Stimulated activated CD8-positive, alpha-beta memory T cell treated with anti-CD3 and anti-CD28 coated beads, Interleukin-15, amount 100 ng/mL, for 48 hours (primary cell): ENCODE measurements around the gene CYP4F22.
"Not testable (repeated sequence)": the region's sequence is repeated elsewhere in the genome, so short reads cannot be mapped to it uniquely, and the experiment has no call there.

Experiments
- DNase-seq, 2 donors: peaks; one replicate each; pipeline ENCODE4 v3.0.0-alpha.2; 2020; ENCODE audit warnings: low read depth in 2 of 2

CYP4F22 gene

GRCh38 chr19:15508035-15508710 lies at the start of gene CYP4F22:
CYP4F22 (plus strand) TSS chr19:15508525; CDS start chr19:15525337, 16,812 bp downstream.
- no peak for DNase-seq

DNA sequence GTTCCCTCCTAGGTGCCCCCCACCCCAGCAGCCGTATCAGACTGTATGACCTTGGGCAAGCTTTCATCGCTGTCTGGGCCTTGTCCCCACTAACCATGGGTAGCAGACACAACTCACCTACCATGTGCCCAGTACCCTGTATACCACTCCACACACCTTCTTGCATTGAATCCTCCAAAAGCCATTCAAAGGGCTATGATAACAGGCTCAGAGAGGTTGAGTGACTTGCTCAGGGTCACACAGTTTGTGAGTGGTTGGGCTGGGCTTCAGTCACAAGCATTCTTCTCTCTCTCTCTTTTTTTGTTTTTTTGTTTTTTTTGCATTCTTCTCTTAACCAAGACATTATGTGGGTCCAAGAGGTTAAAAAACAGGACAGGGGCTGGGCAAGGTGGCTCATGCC lies 46.6 kb upstream of the CYP4F22 start:
- no peak for DNase-seq

DNA sequence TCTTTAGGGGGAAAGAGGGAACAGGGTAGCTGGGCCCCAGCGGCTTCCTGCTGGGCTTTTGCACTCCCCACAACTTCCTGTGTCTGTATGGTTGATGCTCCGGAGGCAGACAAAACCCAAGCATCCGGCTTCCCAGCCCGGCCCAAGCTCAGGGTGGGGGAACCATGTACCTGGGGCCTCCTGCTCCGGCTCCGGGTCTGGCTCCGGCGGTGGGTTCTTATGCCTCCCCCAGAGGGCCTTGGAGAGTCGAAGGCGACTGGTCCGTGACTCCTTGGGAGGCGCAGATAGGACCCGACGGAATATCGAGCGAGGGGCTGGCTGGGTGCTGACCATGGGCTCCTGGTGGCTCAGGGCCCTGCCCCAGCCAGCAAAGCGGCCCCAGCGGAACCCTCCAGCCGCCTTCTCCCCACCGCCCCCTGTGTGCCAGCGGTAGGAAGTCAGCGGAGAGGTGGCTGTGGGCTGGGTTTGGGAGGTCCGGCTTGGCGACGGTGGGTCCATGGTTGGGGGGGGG lies 44.4 kb upstream of the CYP4F22 start:
- DNase-seq: peak; percentile 62 to 68

DNA sequence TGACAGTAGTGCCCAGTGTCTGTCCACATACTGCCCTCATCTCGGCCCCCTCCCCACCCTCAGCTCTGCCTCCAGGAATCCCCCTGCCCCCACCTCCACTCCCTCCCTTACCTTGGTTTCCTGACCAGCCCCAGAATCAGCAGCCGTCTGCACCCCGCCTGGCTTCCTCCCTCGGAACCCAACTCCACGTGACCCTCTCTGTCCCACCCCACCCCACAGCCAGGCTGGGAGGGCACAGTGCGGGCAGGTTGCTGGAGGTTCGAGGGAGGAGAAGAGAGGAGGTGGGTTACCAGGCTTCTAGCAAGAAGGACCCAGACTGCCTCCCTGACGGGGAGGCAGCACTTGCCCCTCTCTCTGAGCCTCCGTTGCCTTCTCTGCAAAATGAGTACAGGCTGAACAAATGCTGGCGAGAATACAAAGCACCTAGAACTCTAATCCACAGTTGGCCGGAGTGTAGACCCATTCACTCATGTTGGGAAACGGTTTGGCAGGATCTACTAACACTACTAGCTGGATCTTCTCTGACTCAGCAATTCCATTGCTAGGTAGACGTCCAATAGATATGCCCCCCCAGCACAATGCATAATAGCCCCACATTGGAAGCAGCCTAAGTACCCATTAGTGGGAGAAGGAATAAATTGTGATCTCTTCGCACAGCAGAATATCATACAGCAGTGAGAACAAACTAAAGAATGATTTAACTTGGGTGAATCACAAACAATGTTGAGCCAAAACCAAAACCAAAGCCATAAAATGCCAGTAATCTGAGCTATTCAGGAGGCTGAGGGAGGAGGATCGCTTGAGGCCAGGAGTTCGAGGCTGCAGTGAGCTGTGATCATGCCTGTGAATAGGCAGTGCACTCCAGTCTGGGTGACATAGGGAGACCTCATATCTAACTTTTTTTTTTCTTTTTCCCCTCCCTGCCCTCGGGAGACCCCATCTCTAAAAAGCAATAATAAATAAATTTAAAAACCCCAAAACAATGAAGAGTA lies 43.6 kb upstream of the CYP4F22 start, which contains the start of gene RASAL3:
RASAL3 (minus strand) TSS at position 151 of the 992 bp plus-strand sequence. CDS start 186 bp downstream, outside the sequence.
- DNase-seq: peak; percentile 56 to 69

GRCh38 chr19:15466851-15467733 lies 41.2 kb upstream of the CYP4F22 start:
- DNase-seq: peak; percentile 48 to 57

DNA sequence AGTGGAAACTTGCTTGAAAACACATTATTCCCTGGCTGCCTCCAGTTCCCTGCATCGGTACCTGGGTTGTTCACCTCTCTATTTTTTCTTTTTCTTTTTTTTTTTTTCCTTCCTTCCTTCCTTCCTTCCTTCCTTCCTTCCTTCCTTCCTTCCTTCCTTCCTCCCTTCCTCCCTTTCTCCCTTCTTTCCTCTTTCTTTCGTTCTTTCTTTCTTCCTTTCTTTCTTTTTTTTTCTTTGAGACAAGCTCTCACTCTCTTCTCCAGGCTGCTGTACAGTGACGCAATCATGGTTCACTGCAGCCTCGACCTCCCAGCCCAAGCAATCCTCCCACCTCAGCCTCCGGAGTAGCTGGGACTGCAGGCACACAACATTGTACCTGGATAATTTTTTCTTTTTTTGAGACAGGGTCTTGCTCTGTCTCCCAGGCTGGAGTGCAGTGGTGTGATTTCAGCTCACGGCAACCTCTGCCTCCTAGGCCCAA lies 40.6 kb upstream of the CYP4F22 start:
- no peak for DNase-seq

DNA sequence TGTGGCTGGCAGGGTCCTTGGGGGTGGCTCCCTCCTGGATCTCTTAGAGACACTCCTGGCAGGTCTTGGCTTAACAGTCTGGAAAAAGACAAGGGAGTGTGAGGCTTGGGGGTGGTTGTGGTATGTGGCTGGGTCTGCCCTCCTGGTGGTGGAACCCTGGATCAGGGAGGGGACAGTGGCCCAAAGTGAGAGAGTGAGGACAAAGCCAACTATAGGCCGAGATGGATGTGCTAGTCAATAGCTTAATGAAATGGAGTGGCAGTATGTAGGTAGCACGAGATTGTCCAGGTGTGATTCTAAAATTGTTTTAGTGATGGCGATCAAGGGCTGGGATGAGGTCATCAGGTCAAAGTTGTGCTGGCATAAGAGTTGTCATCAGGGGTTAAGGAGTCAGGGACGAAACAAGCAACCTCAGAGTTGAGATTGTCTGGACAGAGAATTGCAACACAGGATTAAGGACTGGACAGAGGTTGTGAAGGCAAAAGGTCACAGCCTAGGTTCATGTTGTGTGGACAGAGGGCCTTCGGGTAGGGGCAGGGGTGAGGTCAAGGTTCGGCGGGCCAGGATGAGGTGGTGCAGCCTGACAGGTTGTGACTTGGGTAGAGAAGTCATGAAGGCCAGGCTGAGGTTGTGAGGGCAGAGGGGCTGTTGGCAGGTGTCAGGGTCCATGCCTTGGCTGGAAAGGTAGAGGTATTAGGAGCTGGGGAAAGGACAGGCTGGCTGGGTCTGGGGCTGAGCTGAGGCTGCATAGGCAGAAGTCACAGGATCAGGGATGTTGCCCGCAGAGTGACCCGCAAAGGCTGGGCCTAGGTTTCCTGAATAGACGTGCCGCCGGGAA lies 39.4 kb upstream of the CYP4F22 start:
- DNase-seq: no peak

DNA sequence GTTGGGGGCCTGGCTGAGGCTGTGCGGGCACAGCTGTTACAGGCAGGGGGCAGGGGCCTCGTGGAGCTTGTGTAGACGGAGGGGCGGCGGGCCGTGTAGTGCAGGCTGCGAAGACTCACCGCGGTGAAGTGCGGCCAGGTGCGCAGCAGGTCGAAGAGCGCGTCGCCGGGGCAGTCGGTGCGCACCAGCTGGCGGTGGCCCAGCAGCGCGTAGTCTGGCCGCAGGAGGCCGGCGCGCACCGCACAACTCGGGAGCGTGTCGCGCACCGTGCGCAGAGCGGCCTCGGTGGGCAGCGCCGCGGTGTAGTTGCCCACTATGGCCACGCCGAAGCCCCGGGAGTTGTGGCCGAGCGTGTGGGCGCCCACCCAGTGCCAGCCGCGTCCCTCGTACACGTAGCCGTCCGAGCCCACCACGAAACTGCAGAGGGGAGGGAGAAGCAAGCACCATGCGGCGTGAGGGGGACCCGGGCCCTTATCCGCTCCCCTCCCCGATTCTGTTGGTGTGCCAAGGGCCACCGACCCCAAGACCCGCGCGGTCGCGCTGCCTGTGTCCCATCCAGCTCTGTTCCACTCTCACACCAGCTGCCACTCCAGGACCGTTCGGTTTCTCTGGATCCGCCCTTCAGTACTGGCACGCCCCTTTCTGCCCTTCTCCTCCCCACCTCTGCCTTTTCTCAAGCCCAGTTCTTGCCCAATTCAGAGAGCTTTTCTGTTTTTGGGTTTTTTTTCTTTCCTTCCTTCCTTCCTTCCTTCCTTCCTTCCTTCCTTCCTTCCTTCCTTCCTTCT lies 38.6 kb upstream of the CYP4F22 start:
- DNase-seq: no peak

DNA sequence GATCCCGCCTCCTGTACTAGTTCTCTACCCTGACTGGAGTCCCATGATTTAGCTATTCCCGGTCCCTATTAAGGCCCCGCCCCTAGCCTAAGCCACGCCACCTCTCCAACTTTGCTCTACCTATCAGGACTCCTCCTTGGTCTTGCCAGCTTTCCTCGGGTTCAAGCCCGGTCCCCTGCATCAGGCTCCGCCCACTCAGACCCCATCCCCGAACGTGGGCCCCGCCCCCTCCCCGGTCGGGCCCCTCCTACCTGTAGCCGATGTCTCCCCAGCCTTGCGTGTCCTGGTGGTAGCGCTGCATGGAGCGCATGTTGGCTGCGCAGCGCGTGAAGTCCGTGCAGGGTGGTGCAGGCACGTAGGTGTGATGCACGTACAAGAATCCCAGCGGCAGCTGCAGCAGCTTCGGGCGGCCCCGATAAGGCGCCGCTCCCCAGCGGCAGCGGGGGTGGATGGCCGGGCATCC lies 36.7 kb upstream of the CYP4F22 start:
- DNase-seq: no peak

GRCh38 chr19:15473821-15474220 lies 34.5 kb upstream of the CYP4F22 start:
- DNase-seq: not testable (repeated sequence)

- no peak for DNase-seq
Observed at GRCh38 chr19:15475169-15475568, 33.2 kb upstream of the CYP4F22 start.

GRCh38 chr19:15475611-15476010 lies 32.7 kb upstream of the CYP4F22 start:
- no peak for DNase-seq

GRCh38 chr19:15476325-15476724 lies 32.0 kb upstream of the CYP4F22 start:
- DNase-seq: no peak

DNA sequence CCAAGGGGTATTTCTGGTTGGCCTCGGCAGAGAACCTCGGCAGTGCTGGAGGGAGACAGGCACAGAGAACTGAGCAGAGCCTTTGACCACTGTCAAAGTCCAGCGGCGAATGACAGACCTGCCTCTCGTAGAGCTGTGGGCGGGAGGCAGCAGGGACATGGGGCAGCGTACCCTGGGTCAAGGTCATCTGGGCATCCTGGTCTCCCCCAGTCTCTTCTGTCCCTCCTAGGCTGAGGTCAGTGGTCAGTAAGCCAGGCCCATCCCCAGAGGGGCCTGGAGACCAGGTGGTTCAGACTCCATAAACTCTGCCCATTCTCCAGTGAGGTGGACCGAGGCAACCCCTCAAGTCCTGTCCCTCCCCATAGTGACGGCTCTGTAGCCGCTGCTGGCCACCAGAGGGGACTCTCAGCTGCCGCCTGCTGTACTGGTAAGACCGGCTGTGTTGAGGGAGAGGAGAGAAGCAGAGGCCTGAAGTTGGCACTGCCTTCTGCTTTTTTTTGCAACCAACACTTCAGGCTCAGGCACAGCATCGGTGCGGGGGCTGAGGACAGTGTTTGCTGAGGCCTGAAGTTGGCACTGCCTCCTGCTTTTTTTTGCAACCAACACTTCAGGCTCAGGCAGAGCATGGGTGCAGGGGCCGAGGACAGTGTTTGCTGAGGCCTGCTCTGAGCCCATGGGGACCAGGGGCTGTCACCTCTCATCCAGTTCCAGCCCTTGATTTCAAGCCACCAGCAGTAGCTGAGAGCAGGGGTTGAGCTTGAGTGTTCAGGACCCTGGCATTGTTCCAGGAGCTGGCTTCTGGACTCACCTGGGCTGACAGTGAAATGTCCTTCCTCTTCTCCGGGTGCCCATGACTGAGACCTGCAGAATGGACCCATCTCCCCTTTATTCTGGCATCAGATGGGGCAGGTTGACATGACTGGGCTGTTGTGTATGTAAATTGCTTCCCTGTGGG lies 28.7 kb upstream of the CYP4F22 start, which contains the start of gene PGLYRP2:
PGLYRP2 (minus strand) TSS at position 111 of the 955 bp plus-strand sequence. CDS start 130 bp downstream, outside the sequence.
- no peak for DNase-seq

GRCh38 chr19:15480996-15481395 lies 27.3 kb upstream of the CYP4F22 start:
- DNase-seq: not testable (repeated sequence)

- DNase-seq: not testable (repeated sequence)
Observed at GRCh38 chr19:15485768-15486167, 22.6 kb upstream of the CYP4F22 start.

DNA sequence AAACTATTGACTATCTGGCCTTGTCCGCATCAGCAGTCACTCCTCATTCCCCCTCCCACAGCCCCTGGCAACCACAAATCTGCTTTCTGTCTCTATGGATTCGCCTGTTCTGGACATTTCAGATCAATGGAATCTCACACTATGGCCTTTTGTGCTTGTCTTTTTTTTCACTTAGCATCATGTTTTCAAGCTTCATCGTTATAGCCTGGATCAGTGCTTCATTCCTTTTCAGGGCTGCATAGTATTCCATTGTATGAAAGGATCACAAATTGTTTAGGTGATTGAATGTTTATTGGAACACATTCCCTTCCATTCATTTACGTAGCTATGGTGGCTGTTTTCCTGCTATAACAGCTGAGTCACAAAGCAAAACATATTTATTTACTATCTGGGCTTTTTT lies 21.3 kb upstream of the CYP4F22 start:
- no peak for DNase-seq
